HG03558 (cell line): ENCODE measurements around the gene CNTLN.
"Not testable (repeated sequence)": the region's sequence is repeated elsewhere in the genome, so short reads cannot be mapped to it uniquely, and the experiment has no call there.

Source experiments
- ATAC-seq: cut with Tn5 transposase; IDR thresholded peaks from one replicate; pipeline ENCODE4 v1.9.1; 2021; ENCODE audit warnings: moderate number of reproducible peaks; ENCODE audit not compliant: unreplicated experiment; ENCODE audit errors: extremely low read depth

The CNTLN gene

DNA sequence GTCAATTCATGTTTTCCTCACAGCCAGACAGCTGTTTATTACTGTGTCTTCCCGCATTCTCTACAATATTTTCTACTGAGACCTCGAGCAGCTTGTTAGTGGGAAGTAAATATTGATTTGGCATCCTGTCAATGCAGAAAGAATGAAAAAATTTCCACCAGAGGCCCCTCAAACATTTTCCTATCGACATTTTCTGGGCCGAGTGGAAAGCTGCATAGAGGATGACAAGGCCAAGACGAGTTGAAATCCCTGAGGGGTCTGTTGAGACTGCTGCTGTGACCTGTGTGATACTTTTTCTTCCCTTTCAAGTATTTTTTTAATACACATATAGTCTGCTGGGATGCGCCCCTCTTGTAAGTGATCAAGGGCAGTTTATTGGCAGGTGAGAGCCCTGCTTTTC, 352.6 kb downstream of the CNTLN start:
- no peak for ATAC-seq

GRCh38 chr9:17488662-17489061, 353.8 kb downstream of the CNTLN start:
- ATAC-seq: no peak

- no peak for ATAC-seq
These were observed 355.3 kb downstream of the CNTLN start for GRCh38 chr9:17490110-17490509.

- no peak for ATAC-seq
These were observed 356.9 kb downstream of the CNTLN start for GRCh38 chr9:17491780-17492179.

GRCh38 chr9:17503196-17503595, 368.4 kb downstream of the CNTLN start:
- ATAC-seq: no peak

GRCh38 chr9:17509151-17509550, 374.3 kb downstream of the CNTLN start:
- no peak for ATAC-seq

- no peak for ATAC-seq
These were observed 374.9 kb downstream of the CNTLN start for GRCh38 chr9:17509701-17510100.

DNA sequence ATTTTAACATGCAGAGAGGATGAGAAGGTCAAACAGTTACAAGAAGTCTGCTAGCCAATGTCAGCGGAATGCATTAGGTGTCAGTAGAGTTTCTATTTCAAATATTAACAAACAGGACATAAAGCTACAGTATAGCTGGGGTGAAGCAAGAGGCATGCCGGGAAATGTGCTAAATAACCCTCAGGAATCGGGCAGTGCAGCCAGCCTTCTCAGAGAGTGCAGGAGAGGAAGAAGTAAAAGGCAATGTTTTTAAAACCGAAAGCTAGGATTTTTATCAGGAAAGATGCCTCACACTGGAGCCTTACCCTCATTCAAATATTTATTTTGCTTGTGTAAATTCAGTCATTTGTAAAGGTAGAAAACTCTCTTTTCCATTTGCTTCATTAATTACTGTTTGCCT, 384.9 kb downstream of the CNTLN start:
- ATAC-seq: no peak

DNA sequence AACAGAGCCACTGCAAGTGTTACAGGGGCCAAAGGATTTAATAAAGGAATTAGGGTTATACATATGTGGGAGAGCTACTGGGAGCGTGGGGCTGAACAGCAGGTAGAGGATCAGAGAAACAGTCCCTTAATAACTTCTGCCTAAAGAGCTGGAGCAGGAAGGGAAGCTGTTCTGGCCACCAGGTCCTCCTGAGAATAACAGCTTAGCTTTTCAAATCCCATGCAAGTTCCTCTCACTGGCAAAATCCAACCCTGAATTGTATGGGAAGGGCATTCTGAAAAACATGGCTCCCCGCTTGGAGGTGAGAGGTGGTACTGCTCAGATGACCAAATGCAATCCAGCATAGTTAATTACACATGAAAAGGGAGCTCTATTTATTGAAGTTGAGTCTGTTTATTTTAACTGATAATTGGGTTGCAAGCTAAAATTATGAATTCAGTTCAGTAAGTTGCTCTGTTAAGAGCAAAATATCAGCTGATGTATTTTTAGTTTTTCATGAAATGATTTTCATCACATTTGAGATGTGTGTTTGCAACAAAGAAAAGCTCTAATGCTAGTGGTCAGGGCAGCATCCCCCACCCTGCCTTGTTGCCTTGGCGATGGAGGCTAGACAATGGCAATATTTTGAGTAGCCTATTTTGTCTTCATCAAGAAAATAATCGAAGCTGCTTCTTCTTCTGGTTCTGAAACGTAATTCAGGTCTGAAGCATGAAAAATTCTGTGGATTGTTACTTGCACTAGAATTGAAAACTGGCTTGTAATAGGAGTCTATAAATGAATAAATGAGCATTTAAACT, 385.6 kb downstream of the CNTLN start:
- no peak for ATAC-seq

DNA sequence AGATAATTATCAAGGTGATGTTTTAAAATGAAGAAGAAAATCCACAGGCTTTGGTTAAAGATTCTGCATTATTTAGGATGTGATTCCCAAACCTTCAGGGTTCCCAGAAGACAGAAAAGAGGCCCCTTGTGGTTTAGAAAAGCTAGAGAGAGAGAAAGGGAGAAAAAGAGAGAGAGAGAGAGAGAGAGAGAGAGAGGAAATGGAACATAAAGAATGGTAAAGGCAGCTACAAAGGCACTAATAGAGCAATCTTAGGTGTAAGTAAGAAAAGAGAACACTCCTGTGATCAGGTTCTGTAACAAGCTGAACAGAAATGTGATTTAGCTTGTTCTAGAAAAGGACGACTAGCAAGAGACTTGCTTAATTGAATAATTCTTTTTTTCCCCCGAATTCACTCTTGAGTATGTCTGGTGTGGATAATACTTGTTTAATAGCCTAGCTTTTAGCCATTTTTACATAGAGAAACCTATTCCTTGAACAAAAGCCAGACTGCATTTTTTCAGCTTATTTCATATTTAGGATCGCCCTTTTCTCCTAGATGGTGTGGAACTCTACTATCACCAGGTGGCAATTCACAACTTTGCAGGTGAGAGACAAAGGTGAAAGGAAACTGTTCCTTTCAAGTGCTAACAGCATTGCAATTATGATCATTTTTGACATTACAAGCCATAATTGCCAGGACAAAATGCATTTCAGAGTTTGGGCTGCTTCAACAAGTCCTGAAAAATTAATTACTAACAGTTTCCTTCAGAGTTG, 386.4 kb downstream of the CNTLN start:
- ATAC-seq: no peak

GRCh38 chr9:17526726-17527125, 391.9 kb downstream of the CNTLN start:
- not testable (repeated sequence) for ATAC-seq

GRCh38 chr9:17528859-17529258, 394.0 kb downstream of the CNTLN start:
- ATAC-seq: no peak

GRCh38 chr9:17531642-17532254, 396.9 kb downstream of the CNTLN start:
- ATAC-seq: peak; percentile 67

DNA sequence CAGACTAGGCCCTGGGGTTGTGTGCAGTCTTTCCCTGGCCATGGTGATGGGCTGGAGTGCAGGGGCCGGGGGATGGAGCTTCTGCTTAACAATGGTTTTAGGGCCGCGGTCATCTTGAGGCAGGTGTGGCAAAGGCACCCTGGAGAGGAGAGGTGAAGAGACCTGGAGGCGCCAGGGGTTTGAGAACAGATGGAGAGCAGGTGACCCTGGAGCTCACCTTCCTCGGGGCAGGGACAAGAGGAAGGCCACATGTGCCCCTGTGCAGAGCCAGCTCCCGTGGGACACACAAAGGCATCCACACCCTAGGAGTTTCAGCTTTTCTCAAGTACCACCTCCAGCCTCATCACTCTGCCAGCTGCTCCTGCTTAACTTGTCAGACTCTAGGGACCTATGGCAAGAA, 397.6 kb downstream of the CNTLN start:
- no peak for ATAC-seq

GRCh38 chr9:17535176-17535575, 400.3 kb downstream of the CNTLN start:
- ATAC-seq: no peak

DNA sequence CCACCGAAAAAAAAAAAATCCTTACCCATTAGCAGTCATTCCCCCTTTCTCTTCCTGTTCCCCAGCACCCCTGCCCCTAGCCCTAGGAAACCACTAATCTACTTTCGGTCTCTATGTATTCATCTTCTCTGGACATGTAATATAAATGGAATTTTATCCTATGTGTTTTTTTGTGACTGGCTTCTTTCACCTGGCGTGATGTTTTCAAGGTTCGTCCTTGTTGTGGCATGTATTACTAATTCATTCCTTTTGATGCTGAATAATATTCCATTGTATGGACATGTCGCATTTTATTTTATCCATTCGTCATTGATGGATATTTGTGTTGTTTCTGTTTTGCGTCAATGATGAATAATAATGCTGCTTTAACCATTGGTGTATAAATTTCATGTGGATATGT, 401.2 kb downstream of the CNTLN start:
- ATAC-seq: no peak

DNA sequence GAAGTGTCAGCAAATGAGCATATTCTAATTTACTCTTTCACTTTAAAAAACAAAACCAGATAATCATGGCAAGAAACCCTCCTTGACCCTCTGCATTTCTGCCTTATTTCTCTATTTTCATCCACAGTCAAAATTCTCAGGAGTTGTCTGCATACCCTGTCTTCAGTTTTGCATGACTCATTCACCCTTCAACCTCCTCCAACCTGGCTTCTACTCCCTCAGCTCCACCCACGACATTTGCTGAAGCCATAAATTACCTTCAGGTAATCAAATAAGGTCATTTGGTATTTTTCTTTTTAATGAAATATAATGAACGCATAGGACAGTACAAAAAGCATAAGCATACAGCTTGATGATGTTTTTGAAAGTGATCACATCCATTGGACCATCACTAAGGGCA, 416.2 kb downstream of the CNTLN start:
- no peak for ATAC-seq
